Kidney (tissue), 14 donors: ENCODE results near the gene MNT. TPM values are rescaled to one million over a fixed set of nuclear protein-coding genes. Genes with fewer than 3 reads are reported as not detected.
A peak's percentile ranks its signal among the peaks of the same experiment; 100 is the strongest.

Source experiments
- DNase-seq, 5 donors: peaks; one replicate each; pipeline ENCODE4 v3.0.0-alpha.2; 2013 to 2020
- FAIRE-seq: peaks from 2 replicates; lab custom pipeline; 2012; peaks lifted over from hg19 to GRCh38; lab: Jason Lieb, UNC
- H3K27ac ChIP-seq, 2 donors: one replicate each; pipeline ENCODE4 v1.7.0; 2013; ENCODE audit warnings: low read depth in 2 of 2, low read length in 2 of 2, inconsistent platforms in 1 of 2
- H3K27me3 ChIP-seq: one replicate; pipeline ENCODE4 v1.7.1; 2013; ENCODE audit warnings: low read length, inconsistent platforms; ENCODE audit not compliant: control insufficient read depth, insufficient read depth
- H3K36me3 ChIP-seq, 3 donors: one replicate each; pipeline versions ENCODE4 v1.7.0 to v1.7.1; 2013; ENCODE audit warnings: low read length in 3 of 3, control low read depth in 1 of 3, inconsistent platforms in 1 of 3; ENCODE audit not compliant: insufficient read depth in 3 of 3, control insufficient read depth in 2 of 3
- H3K4me1 ChIP-seq, 3 donors: one replicate each; pipeline versions ENCODE4 v1.7.0 to v1.7.1; 2013; ENCODE audit warnings: low read length in 3 of 3, inconsistent platforms in 1 of 3, low read depth in 1 of 3; ENCODE audit not compliant: control insufficient read depth in 2 of 3, insufficient read depth in 2 of 3
- H3K4me3 ChIP-seq, 3 donors: one replicate each; pipeline versions ENCODE4 v1.7.0 to v1.8.1; 2013; ENCODE audit warnings: low read length in 3 of 3, control low read depth in 1 of 3, inconsistent platforms in 1 of 3
- H3K9ac ChIP-seq, 3 donors: one replicate each; pipeline versions ENCODE4 v1.7.0 to v1.7.1; 2013; ENCODE audit warnings: low read length in 3 of 3, control low read depth in 1 of 3, inconsistent platforms in 1 of 3
- H3K9me3 ChIP-seq, 3 donors: one replicate each; pipeline versions ENCODE4 v1.7.0 to v1.7.1; 2013; ENCODE audit warnings: low read length in 3 of 3, control low read depth in 1 of 3, inconsistent platforms in 1 of 3; ENCODE audit not compliant: control insufficient read depth in 2 of 3, insufficient read depth in 1 of 3
- intact Hi-C: fragments of 100-400 bp; cut with DNase I; formaldehyde crosslinking; loops from one replicate; pipeline ENCODE4 v1.11.1; 2022
- polyA plus RNA-seq: library from polyadenylated mRNA; stranded (reverse); fragments of 350-450 nt; fragmentation: Illumina TruSeq; extraction: RNeasy Lipid Tissue Mini Kit (QIAGEN cat#74804); gene quantifications from one replicate; pipeline ENCODE4 v1.2.3, GENCODE V29; 2014; ENCODE audit warnings: low read depth, low replicate concordance; ENCODE audit not compliant: insufficient read depth
- total RNA-seq: library from RNA; stranded (reverse); fragmentation: NEBNext Ultra II Directional; extraction: Animal tissue kit (Norgen Biotek cat#: 25700); gene quantifications from one replicate; pipeline ENCODE4 v1.2.1, GENCODE V29; 2021
- TF ChIP-seq, protein P1 (sequence below): IDR thresholded peaks from 3 replicates; pipeline ENCODE4 v1.5.1; 2012; ENCODE audit warnings: mild to moderate bottlenecking, moderate library complexity, borderline replicate concordance; ENCODE audit not compliant: insufficient read depth; ENCODE audit errors: extremely low read depth
- donor health status: control.
- donor health status: control.
- donor health status: control.
- donor health status: control.
- donor health status: control.
- donor health status: DM: yes; HTN: yes; CAD: no.
- donor health status: Normal renal cell carcinoma (clear cell type).

Gene MNT
- total and polyA plus RNA-seq, 2 donors from 2014 or later: 3.7 to 39.8 TPM

- Histone ChIP-seq H3K9me3 (no peaks in the 10 kb centered on the region), H3K27ac (peak overlapping the region; percentile 77 to 91), H3K4me1 (peaks cover 4 to 20% (median 11%) of the 10 kb centered on the region in 3 donors), H3K4me3 (no peak overlapping the region), H3K9ac (peak overlapping the region in 1 of 3 donors; percentile 63), H3K36me3 (no peaks in the 10 kb centered on the region), H3K27me3 (no peaks in the 10 kb centered on the region)
- FAIRE-seq: peak; percentile 13
- intact Hi-C loops: no loop called here
- peak; percentile 68 to 91 (median 80) for DNase-seq
- TF ChIP-seq, protein P1, sequence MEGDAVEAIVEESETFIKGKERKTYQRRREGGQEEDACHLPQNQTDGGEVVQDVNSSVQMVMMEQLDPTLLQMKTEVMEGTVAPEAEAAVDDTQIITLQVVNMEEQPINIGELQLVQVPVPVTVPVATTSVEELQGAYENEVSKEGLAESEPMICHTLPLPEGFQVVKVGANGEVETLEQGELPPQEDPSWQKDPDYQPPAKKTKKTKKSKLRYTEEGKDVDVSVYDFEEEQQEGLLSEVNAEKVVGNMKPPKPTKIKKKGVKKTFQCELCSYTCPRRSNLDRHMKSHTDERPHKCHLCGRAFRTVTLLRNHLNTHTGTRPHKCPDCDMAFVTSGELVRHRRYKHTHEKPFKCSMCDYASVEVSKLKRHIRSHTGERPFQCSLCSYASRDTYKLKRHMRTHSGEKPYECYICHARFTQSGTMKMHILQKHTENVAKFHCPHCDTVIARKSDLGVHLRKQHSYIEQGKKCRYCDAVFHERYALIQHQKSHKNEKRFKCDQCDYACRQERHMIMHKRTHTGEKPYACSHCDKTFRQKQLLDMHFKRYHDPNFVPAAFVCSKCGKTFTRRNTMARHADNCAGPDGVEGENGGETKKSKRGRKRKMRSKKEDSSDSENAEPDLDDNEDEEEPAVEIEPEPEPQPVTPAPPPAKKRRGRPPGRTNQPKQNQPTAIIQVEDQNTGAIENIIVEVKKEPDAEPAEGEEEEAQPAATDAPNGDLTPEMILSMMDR: no peak
Observed at GRCh38 chr17:2406903-2407790, 6.3 kb upstream of the MNT start.

- Histone ChIP-seq H3K27ac (peak overlapping the region; percentile 77 to 91), H3K36me3 (no peaks in the 10 kb centered on the region), H3K27me3 (no peaks in the 10 kb centered on the region), H3K4me3 (no peak overlapping the region), H3K4me1 (peaks cover 4 to 20% (median 11%) of the 10 kb centered on the region in 3 donors), H3K9me3 (no peaks in the 10 kb centered on the region), H3K9ac (peak overlapping the region in 1 of 3 donors; percentile 51)
- intact Hi-C loops: no loop called here
- FAIRE-seq (no peak), DNase-seq (peak in 2 of 5 donors; percentile 40 to 54)
- TF ChIP-seq, protein P1: no peak
Observed at GRCh38 chr17:2406271-2406902, 5.5 kb upstream of the MNT start.

- no peak overlapping the region for H3K4me3 ChIP-seq
- H3K27ac ChIP-seq: no peak overlapping the region
- H3K27me3 ChIP-seq: no peaks in the 10 kb centered on the region
- H3K9ac ChIP-seq: no peak overlapping the region
- TF ChIP-seq, protein P1: no peak
- DNase-seq (peak in 1 of 5 donors; percentile 48), FAIRE-seq (no peak)
- intact Hi-C loops: no loop called here
- H3K4me1 ChIP-seq: peaks cover 4 to 20% (median 11%) of the 10 kb centered on the region in 3 donors
- no peaks in the 10 kb centered on the region for H3K36me3 ChIP-seq
- H3K9me3 ChIP-seq: no peaks in the 10 kb centered on the region
Observed at GRCh38 chr17:2405247-2405926, 4.5 kb upstream of the MNT start.
